Frontal cortex (tissue), 4 donors: ENCODE measurements around the gene OR2V1. TPM values are rescaled to one million over a fixed set of nuclear protein-coding genes. Genes with fewer than 3 reads are reported as not detected.

Experiments
- DNase-seq, 2 donors: peaks; one replicate each; pipeline ENCODE4 v3.0.0; 2012; ENCODE audit warnings: low spot score in 2 of 2
- FAIRE-seq: peaks from 2 replicates; lab custom pipeline; 2012; peaks lifted over from hg19 to GRCh38; lab: Jason Lieb, UNC
- total RNA-seq: library from RNA; depleted of rRNA; stranded (reverse); fragments of >200 nt; gene quantifications from one replicate; pipeline ENCODE4 v1.2.3, GENCODE V29; 2014
- donor health status: control.
- donor health status: control.
- donor health status: control.

The OR2V1 gene
- total RNA-seq, 1 donor from 2014 or later: not detected

- FAIRE-seq (no peak), DNase-seq (no peak)
These were observed 44.1 kb downstream of the OR2V1 start for GRCh38 chr5:181086884-181087205.

- no peak for DNase-seq
- FAIRE-seq: no peak
These were observed 44.7 kb downstream of the OR2V1 start for GRCh38 chr5:181086026-181086883.

- FAIRE-seq: no peak
- no peak for DNase-seq
These were observed 46.3 kb downstream of the OR2V1 start for GRCh38 chr5:181084621-181085195.

- no peak for FAIRE-seq
- no peak for DNase-seq
These were observed 49.0 kb downstream of the OR2V1 start for GRCh38 chr5:181081989-181082388.

GRCh38 chr5:181076920-181077319 lies 54.0 kb downstream of the OR2V1 start:
- FAIRE-seq: no peak
- DNase-seq: no peak

Other genes starting within 250 kb of the OR2V1 start
- gene BTNL8, start 232.0 kb downstream of the OR2V1 start, total RNA-seq: not detected
- gene BTNL3, start 142.3 kb downstream of the OR2V1 start, total RNA-seq: not detected
- 2.9 TPM for gene BTNL9, start 90.9 kb downstream of the OR2V1 start, total RNA-seq
- not detected for gene OR2V2, start 16.4 kb upstream of the OR2V1 start, total RNA-seq
- gene TRIM7, start 74.0 kb upstream of the OR2V1 start, total RNA-seq: 2.0 TPM
- 12.2 TPM for gene TRIM41, start 92.1 kb upstream of the OR2V1 start, total RNA-seq
- 3,351 TPM for gene RACK1, start 112.7 kb upstream of the OR2V1 start, total RNA-seq
- 9.8 TPM for gene TRIM52, start 130.0 kb upstream of the OR2V1 start, total RNA-seq
- not detected for gene OR4F3, start 236.1 kb upstream of the OR2V1 start, total RNA-seq